Jurkat, Clone E6-1 (cell line): ENCODE data around the gene MSH5. TPM values are rescaled to one million over a fixed set of nuclear protein-coding genes. Genes with fewer than 3 reads are reported as not detected.
"Not testable (repeated sequence)": the region's sequence is repeated elsewhere in the genome, so short reads cannot be mapped to it uniquely, and the experiment has no call there.

ENCODE experiments used
- DNase-seq: peaks from one replicate; pipeline ENCODE4 v3.0.0-alpha.2; 2011; ENCODE audit warnings: low read depth, low spot score
- H3K4me3 ChIP-seq: 2 replicates; pipeline ENCODE4 v1.5.1; 2011; ENCODE audit warnings: mild to moderate bottlenecking, low read length, control low read depth, moderate library complexity
- polyA plus RNA-seq: library from polyadenylated mRNA; unstranded; fragments of >200 nt; gene quantifications from one replicate; pipeline ENCODE4 v1.2.1, GENCODE V29; 2012; ENCODE audit warnings: missing spikeins; ENCODE audit not compliant: insufficient read length, insufficient read depth

Gene MSH5
- polyA plus RNA-seq = 109 TPM

DNA sequence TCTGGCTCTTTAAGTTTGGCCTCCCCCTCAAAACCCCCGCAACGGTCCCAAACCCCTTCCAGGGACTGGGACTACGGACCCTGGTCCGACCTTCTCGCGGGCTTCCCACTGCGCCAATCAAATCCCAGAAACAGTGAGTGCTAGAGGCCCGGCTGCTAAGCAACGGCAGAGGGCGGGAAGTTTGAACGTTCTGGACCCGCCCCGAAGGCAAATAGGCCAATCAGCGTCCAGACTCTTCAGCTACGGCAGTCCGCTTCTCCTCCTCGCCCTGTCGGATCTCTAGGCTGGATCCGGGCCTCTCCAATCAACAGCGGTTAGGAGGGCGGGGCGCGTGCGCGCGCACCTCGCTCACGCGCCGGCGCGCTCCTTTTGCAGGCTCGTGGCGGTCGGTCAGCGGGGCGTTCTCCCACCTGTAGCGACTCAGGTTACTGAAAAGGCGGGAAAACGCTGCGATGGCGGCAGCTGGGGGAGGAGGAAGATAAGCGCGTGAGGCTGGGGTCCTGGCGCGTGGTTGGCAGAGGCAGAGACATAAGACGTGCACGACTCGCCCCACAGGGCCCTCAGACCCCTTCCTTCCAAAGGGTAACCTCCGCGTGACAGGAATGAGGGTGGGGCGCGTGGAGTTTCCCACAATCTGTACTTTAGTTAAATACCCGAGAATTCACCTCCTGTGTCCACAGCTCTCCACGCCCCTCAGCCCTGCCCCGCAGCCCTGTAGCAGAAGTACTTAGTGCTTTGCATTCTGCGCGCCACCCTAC is at the start of gene MSH5:
MSH5 (plus strand) TSS at position 367 of the 758 bp plus-strand sequence. CDS start 462 bp downstream, outside the sequence.
- peak; percentile 99 for DNase-seq
- H3K4me3 ChIP-seq = peak within 1 kb of the TSS; percentile 98

DNA sequence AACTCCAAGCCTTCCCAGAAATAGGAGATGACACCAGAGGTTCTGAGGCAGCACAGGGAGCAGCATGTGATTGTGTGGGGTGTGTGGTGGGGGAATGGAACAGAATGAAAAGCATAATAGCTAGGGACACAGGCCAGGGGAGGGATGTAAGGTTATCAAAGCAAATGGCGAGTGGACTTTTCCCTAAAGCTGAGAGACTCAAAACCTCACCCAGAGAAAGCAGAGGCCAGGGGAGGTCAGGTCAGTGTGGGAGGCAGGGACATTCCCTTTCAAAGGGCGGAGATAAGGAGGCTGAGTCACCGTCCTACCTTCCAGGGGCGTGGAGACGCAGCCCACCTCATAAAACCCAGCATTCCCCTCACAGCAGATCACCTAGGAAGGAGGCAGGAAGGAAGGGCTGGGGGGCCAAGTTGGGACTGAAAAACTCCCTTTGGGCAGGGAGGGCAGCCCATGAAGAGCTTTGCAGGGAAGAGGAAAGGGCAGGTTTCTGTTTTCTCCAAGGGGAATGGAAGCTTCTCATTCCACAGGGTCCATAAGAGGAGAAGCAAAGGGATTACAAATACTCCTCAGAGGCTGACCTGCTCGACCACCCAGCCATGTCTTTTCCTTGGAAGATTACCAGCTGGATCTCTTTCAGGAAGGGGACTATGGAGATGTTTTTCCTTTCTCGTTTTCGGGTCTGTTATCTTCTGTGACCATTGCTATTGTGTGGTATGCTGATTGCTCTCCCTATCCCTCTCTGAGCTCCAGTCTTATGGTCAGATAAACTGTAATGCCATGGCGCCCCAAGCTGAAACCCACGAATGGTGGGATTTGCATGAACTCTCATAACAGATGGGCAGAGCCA is 49.4 kb upstream of the MSH5 start:
- no peak for DNase-seq

DNA sequence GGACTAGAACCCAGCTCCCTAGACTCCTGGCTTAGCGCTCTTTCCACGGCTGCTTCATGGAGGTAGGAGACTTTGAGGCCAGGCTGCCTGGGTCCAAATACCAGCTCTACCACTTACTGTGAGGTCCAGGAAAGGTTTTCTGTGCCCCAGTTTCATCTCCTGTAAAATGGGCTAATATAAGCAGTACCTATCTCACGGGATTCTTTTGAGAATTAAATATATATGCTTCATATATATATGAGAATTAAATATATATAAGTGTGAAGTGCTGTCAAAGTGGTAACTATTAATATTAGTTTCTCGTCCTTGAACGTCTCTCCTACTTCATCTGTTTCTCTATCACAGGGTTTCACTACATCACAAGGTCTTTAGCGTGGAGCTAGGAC is 48.7 kb upstream of the MSH5 start:
- no peak overlapping the region for H3K4me3 ChIP-seq
- DNase-seq = no peak

More for the DNA sequence above, 49.4 kb upstream of the MSH5 start:
- no peak overlapping the region for H3K4me3 ChIP-seq

DNA sequence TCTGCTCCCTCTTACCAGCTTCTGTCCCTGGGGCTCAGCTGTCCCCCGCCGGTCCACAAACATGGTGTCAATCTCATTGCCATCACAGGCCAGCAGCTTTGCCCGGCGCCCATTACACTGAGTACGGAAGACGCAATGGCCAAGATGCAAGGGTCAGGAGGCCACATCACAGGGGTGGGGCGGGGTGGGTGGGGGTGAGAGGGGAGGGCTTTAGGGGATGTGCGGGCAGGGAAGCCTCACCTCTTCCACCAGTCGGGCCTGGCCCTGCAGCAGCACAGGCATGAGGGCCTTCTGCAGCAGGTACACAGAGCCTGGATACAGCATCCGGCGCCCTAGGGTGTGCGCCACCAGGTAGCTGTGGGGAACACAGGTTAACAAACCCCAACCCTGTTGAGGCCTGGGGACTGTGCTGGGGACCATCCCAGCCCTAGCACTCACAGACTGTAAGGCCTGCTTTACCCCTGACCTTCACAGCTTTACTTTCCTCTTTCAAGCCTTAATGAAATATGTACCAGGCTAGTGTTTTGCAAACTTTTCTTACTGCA is 48.2 kb upstream of the MSH5 start:
- H3K4me3 ChIP-seq = no peak overlapping the region

DNA sequence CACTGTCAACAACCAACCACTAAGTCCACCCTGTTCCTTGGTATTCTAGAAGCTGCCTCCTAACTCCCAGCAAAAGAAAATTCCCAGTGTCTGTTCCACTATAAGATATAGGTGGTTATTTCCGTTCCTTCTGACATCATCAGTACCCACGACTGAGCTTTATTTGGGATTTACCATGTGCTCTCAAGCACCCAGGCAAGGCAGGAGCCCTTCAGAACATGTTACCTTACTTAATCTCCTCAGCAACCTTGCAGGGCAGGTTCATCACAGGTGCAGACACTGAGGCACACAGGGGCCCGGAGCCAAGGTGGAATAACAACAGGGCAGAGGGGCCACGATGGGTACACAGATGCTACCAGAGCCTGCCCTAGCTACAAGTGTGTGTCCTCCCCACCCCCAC is 47.5 kb upstream of the MSH5 start:
- no peak overlapping the region for H3K4me3 ChIP-seq
- no peak for DNase-seq

More for the DNA sequence above, 48.2 kb upstream of the MSH5 start:
- no peak for DNase-seq

DNA sequence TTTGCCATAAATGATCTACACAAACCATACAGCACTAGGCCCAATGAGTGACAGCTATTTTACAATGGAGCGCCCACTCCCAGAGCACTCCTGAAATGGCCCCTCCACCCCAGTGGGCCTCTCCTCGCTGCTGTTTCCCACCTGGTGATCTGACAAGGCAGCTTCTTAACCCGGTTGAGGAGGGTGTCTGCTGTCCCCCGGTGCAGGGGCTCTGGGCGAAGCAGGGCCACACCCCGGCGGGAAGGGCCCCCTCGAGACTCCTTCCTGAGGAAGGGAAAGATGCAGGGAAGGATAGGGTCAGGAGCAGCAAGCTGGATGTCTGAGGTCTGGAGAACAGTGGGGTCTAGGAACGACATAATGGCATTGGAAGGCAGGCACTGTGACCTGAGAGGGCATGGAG is 46.9 kb upstream of the MSH5 start:
- DNase-seq = no peak
- H3K4me3 ChIP-seq = no peak overlapping the region

DNA sequence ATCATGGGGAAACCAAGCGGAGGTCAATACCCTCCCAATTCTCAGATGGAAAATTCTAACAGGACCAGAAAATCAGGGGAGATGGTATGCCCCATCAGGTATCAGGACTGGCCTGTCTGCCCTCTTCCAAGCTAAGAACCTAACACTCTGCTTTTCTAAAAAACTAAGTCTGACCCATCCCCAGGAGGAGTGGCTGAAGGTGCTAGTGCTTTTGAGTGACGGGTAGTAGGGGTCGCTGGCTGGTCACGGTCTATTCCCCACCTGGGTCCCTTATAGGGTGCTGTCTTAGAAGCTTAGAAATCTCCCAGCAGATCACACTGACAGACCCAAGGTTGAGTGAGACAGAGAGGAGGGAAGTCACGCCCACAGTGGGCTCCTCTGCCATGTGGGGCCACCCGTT is 46.3 kb upstream of the MSH5 start:
- no peak for DNase-seq

DNA sequence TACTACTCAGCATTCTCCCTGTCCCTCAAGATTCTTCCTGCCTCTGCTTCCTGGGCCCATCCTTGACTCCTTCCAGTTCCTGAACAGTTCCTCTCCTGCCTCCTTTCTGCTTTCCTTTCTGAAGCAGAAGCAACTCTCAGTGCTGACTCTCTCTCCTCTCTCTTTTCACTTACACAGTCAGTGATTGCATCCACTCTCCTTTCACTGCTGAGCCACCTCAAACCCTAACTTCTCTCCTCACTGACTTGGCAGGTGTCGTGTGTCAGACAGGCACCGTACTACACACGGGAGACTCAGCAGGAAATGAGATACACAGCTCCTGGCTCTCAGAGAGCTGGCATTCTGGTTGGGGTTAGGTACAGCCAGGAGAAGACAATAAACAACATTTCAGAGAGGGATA is 42.2 kb upstream of the MSH5 start:
- DNase-seq = no peak
- no peak overlapping the region for H3K4me3 ChIP-seq

More for the DNA sequence above, 46.3 kb upstream of the MSH5 start:
- no peak overlapping the region for H3K4me3 ChIP-seq

DNA sequence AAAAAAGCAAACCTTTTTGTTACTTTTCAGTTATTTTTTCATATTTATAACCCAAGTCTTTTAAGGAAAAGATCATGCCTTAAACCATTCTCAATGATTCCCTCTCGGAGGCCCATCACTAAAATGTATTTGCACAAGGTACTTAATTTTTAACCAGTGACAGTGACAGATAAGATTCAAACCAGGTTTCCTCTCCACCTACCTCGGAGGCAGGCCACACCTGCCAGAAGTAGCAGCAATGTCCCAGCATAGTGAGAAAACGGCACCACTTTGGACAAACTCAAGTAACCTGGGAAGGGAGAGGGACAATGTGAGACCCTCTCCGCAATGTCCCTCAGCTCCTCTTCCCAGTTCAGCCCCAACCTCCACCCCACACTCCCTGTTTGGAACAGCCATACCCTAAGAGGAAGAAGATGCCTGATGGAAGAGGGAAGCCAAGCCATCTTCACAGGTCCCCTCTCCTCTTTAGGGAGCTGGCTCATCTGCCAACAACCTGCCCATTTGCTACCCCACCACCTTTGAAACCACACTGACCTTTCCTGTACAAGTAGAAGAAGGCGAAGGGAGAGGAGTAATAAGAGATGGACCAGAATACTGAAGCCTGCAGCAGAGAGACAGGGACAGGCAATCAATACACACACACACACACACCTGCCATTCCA is 38.9 kb upstream of the MSH5 start:
- H3K4me3 ChIP-seq = no peak overlapping the region
- no peak for DNase-seq

DNA sequence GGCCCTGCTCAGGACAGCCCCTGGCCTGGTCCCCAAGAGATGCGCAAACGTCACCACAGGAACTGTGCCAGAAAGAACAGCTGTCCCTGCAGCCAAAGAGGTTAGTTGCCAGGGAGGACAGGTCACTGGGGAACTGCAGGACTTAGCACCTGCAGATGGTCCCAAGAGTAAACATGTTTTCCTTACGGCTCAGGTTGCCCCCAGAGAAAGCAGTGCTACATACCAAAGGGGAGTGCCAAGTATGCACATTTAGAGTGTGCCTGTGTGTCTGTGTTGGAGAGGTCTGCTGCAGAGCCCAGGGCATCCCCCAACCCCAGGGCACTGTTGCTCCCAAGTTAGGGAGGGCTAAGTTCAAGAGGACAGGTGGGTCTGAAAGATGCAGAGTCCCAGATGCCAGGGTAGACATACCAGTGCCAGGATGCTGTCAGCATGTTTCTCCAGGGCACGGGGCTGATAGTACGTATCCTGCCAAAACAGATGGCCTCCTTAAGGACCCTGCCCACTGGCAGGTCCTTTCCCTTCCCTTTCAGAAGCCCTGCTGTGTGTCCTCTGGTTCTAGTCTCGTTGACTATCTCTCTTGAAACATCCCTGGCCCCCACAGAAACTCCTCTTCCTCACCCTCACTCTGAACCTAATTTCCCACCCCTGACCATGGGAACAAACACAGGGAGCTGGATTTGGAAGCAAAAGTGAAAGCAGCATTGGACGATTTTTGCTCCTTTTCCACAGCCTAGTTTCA is 38.0 kb upstream of the MSH5 start:
- H3K4me3 ChIP-seq = peak overlapping the region; percentile 77
- DNase-seq = no peak

DNA sequence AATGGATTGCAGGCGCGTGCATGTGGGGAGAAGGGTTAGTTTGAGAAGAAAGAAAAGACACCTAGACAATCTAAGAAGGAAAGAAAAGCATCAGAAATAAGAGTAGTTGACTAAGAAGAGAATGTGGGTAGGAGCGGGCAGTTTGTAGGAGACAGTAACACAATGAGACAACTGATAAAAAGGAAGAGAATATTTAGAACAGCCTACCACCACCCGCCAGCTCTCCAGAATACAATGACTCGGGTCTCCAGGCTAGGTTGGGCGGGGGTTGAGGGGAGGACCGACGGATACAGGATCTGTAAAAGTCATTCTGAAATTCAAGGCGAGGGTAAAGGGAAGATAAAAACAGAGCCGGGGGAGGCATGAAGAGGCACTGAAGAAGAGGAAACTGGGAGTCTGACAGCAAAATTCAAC is 37.4 kb upstream of the MSH5 start:
- DNase-seq = no peak

DNA sequence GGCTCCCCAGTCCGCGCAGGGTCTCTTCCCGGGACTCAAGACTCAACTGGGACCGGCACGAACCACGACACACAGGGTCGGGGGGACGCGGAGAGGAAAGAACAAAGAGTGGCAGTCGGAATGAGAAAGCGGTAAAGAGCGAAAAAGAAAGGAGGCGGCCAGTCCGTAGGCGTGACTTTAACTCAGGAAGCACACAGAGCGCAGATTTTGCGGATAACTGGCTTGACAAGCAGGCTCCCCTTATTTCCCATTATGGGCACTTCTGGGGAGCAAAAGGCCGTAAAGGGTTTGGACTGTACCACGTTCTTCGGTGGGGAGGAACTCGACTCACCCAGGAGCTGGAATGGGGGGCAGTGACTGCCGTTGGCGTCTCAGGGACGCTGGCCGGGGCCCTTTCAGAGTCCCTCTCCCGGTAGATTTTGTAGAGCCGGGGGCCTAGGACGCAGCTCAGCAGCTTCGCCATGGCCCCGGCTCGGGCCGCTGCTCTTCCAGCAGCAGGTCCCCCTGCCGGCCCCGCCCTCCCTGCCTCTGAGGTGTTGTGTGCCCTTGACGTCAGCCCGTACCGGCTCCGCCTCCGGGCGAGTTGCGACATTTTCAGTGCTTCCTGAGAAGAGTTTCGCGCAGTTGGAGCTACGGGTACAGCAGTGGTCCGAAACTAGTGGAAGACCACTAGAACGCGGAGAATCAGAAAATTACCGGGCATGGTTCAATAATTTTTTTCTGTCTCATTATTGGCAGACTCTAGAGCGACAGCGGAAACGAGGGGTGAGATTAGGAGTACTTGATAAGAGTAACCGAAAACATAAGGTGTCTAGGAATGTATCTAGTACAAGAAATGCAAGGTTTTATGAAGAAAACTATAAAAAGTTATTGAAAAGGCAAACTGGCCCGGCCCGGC is 36.7 kb upstream of the MSH5 start, which contains the start of gene ABHD16A:
ABHD16A (minus strand) TSS at position 506 of the 898 bp plus-strand sequence; CDS start at position 463, 43 bp downstream.
- DNase-seq = peak; percentile 98
- H3K4me3 ChIP-seq = peak within 1 kb of the TSS; percentile 77

More for the DNA sequence above, 37.4 kb upstream of the MSH5 start:
- peak overlapping the region; percentile 77 for H3K4me3 ChIP-seq

DNA sequence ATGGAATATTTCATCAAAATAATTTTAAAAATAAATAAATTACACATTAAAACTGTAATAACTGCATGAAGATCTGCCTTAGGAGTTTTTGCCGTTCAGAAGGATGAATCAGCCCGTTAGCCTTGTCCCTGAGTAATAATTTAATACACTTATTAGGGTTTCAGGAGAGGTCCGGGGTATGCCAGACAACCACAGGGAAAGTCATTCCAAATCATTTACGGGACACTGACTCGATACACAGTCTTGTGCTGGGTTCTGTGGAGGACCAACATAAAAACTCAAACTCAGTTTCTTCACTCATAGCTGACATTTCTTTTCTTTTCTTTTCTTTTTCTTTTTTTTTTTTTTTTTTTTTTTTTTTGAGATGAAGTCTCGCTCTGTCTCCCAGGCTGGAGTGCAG is 33.9 kb upstream of the MSH5 start:
- H3K4me3 ChIP-seq = no peak overlapping the region
- no peak for DNase-seq

DNA sequence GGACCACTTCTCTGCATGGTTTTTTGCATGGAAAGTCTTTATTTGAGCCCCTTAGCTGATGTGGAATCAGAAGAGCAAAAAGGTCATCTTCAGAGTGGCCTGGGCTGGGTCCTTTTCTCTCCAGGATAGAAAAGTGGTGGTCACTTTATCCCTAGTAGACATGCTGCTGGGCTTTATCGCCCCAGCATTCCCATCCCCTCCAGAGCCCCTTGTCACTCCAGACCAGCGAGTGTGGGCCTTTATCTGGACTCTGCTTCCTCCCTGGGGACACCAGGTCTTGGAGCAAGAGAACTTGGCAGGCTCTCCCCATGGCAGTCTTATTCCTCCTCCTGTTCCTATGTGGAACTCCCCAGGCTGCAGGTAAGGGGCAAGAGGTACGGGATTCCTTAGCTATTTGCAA is 33.2 kb upstream of the MSH5 start, which contains the start of gene LY6G6F:
LY6G6F (plus strand) TSS at position 268 of the 400 bp plus-strand sequence; CDS start at position 309, 41 bp downstream.
- no peak for DNase-seq
- H3K4me3 ChIP-seq = no peak within 1 kb of the TSS

DNA sequence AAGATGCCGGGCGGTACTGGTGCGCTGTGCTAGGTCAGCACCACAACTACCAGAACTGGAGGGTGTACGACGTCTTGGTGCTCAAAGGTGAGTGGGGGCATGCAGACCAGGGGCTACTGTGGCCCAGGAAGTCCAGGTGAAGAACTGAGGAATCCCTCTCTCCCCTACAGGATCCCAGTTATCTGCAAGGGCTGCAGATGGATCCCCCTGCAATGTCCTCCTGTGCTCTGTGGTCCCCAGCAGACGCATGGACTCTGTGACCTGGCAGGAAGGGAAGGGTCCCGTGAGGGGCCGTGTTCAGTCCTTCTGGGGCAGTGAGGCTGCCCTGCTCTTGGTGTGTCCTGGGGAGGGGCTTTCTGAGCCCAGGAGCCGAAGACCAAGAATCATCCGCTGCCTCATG is 32.1 kb upstream of the MSH5 start:
- no peak for DNase-seq

DNA sequence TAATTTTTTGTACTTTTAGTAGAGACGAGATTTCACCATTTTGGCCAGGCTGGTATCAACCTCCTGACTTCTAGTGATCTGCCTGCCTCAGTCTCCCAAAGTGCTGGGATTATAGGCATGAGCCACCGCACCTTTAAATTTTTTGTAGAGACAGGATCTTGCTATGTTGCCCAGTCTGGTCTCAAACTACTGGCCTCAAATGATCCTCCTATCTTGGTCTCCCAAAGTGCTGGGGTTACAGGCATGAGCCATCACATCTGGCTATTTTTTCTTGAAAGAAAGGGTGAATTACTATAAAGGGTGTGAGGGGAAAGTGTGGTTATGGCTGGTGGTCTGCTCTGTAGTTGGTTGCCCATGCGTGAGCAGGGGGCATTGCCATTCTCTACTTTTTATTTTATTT is 31.6 kb upstream of the MSH5 start:
- H3K4me3 ChIP-seq = no peak overlapping the region
- no peak for DNase-seq

More for the DNA sequence above, 32.1 kb upstream of the MSH5 start:
- no peak overlapping the region for H3K4me3 ChIP-seq

DNA sequence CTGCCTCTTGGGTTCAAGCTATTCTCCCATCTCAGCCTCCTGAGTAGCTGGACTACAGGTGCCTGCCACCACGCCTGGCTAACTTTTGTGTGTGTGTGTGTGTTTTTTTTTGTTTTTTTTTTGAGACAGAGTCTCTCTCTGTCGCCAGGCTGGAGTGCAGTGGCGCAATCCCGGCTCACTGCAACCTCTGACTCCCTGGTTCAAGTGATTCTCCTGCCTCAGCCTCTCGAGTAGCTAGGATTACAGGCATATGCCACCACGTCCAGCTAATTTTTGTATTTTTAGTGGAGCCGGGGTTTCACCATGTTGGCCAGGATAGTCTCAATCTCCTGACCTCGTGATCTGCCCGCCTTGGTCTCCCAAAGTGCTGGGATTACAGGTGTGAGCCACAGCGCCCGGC is 30.6 kb upstream of the MSH5 start:
- not testable (repeated sequence) for DNase-seq, H3K4me3 ChIP-seq
